DOHH2 (cell line): ENCODE results near the gene FBXO34.
A peak's percentile ranks its signal among the peaks of the same experiment; 100 is the strongest.

Experiments used
- H3F3A ChIP-seq: fragments of 200-600 bp; sonication (generic), shearing (Covaris generic); 2 replicates; pipeline ENCODE4 v1.6.0; 2016; ENCODE audit warnings: antibody characterized with exemption, mild to moderate bottlenecking; ENCODE audit not compliant: control insufficient read depth, insufficient read depth
- H3K27ac ChIP-seq: fragments of 200-600 bp; sonication (generic); 2 replicates; pipeline ENCODE4 v1.5.1; 2014; ENCODE audit warnings: low read depth, mild to moderate bottlenecking, low read length, moderate library complexity
- H3K27me3 ChIP-seq: fragments of 200-600 bp; sonication (generic); 2 replicates; pipeline ENCODE4 v1.6.1; 2014; ENCODE audit warnings: mild to moderate bottlenecking, low read length, mixed read lengths; ENCODE audit not compliant: control insufficient read depth
- H3K36me3 ChIP-seq: fragments of 200-600 bp; sonication (generic); 2 replicates; pipeline ENCODE4 v1.6.1; 2014; ENCODE audit warnings: mild to moderate bottlenecking, low read length, moderate library complexity, mixed read lengths; ENCODE audit not compliant: control insufficient read depth
- H3K4me1 ChIP-seq: fragments of 200-600 bp; sonication (generic); 2 replicates; pipeline ENCODE4 v1.6.1; 2014; ENCODE audit warnings: mild to moderate bottlenecking, low read length, mixed read lengths; ENCODE audit not compliant: control insufficient read depth
- H3K4me2 ChIP-seq: fragments of 200-600 bp; sonication (generic); 2 replicates; pipeline ENCODE4 v1.6.0; 2014; ENCODE audit warnings: mild to moderate bottlenecking, low read length, moderate library complexity
- H3K4me3 ChIP-seq: fragments of 200-600 bp; sonication (generic); 2 replicates; pipeline ENCODE4 v1.5.1; 2014; ENCODE audit warnings: mild to moderate bottlenecking, low read length, mixed read lengths
- H3K79me2 ChIP-seq: fragments of 200-600 bp; sonication (generic); 2 replicates; pipeline ENCODE4 v1.6.1; 2014; ENCODE audit warnings: mild to moderate bottlenecking, low read length, mixed read lengths; ENCODE audit not compliant: control insufficient read depth
- H3K9me2 ChIP-seq: fragments of 200-600 bp; sonication (generic); replicated peaks from 2 replicates; pipeline ENCODE4 v1.6.1; 2014; ENCODE audit warnings: mild to moderate bottlenecking, low read length, mixed read lengths; ENCODE audit not compliant: control insufficient read depth
- H3K9me3 ChIP-seq: fragments of 200-600 bp; sonication (generic); 2 replicates; pipeline ENCODE4 v1.6.1; 2014; ENCODE audit warnings: antibody characterized with exemption, low read length, mixed read lengths; ENCODE audit not compliant: control insufficient read depth, insufficient read depth
- H4K20me1 ChIP-seq: fragments of 200-600 bp; sonication (generic); 2 replicates; pipeline ENCODE4 v1.6.0; 2014; ENCODE audit warnings: low read depth, mild to moderate bottlenecking, antibody characterized with exemption, low read length, moderate library complexity; ENCODE audit not compliant: control insufficient read depth, insufficient read depth
- EZH2phosphoT487 ChIP-seq: fragments of 200-600 bp; sonication (generic); IDR thresholded peaks from 2 replicates; pipeline ENCODE4 v1.6.1; 2017; ENCODE audit warnings: borderline replicate concordance, mild to moderate bottlenecking, antibody characterized with exemption, low read length, moderate library complexity, mixed read lengths
- TF ChIP-seq, protein P1 (sequence below): fragments of 200-600 bp; sonication (generic); IDR thresholded peaks from one replicate; pipeline ENCODE4 v1.5.1; 2014; ENCODE audit warnings: antibody characterized with exemption, mild to moderate bottlenecking, low read depth, low read length; ENCODE audit not compliant: poor library complexity, severe bottlenecking

FBXO34 gene

DNA sequence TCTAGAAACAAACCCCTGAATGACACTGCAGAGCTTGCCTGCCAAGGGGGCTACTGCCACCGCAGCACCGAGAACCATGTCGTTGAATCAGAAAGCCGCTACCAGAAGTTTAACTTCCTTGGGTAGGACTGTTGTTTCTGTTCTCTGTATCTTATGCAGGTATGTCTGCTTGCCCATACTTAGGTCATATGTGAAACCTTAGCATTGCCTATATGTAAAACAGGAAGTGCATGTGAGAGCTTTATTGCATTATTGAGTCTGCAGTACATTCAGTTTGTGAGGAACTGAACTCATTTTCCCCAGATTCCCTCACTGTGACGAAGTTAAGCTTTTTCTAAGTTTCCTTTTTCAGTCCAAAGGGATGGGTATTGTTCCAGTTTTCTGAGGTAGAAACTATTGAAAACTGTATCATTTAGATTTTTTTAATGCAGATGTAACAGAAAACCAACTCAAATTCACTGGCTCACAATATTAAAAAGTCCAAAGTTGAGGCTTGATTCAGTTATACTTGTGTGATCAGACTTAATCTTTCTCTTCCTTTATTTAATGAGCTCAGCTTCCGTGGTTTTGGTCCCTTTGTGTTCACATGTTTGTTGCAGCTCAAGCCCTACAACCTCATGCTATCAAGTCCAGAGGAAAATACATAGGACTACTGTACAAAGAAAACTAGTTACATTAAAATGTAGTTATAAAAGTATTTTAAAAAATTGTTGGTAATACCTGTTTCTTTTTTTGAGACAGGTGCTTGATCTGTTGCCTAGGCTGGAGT lies 6.9 kb downstream of the FBXO34 start:
- peaks cover 6% of the 10 kb centered on the region; the same call in 1 of the 2 replicates for H3K36me3 ChIP-seq
- 0 out of 2 replicates have a peak, but pooled peaks cover 3% of the 10 kb centered on the region for H3F3A ChIP-seq
- no peak for TF ChIP-seq EZH2phosphoT487
- TF ChIP-seq, protein P1, sequence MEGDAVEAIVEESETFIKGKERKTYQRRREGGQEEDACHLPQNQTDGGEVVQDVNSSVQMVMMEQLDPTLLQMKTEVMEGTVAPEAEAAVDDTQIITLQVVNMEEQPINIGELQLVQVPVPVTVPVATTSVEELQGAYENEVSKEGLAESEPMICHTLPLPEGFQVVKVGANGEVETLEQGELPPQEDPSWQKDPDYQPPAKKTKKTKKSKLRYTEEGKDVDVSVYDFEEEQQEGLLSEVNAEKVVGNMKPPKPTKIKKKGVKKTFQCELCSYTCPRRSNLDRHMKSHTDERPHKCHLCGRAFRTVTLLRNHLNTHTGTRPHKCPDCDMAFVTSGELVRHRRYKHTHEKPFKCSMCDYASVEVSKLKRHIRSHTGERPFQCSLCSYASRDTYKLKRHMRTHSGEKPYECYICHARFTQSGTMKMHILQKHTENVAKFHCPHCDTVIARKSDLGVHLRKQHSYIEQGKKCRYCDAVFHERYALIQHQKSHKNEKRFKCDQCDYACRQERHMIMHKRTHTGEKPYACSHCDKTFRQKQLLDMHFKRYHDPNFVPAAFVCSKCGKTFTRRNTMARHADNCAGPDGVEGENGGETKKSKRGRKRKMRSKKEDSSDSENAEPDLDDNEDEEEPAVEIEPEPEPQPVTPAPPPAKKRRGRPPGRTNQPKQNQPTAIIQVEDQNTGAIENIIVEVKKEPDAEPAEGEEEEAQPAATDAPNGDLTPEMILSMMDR, result no peak
- no peaks in the 10 kb centered on the region for H3K9me3 ChIP-seq
- H3K4me1 ChIP-seq, result peaks cover 44% of the 10 kb centered on the region
- peaks cover 97% of the 10 kb centered on the region for H3K79me2 ChIP-seq
- H3K27ac ChIP-seq, result peak overlapping the region; percentile 34
- H3K4me2 ChIP-seq, result peak overlapping the region; percentile 54
- H3K4me3 ChIP-seq, result peak overlapping the region; percentile 39
- no peaks in the 10 kb centered on the region for H3K9me2 ChIP-seq
- no peaks in the 10 kb centered on the region for H3K27me3 ChIP-seq
- peaks cover 6% of the 10 kb centered on the region for H4K20me1 ChIP-seq

GRCh38 chr14:55279384-55279783 lies 8.2 kb downstream of the FBXO34 start:
- peaks cover 35% of the 10 kb centered on the region for H3K4me1 ChIP-seq
- H3K4me3 ChIP-seq, result no peak overlapping the region
- peaks cover 95% of the 10 kb centered on the region for H3K79me2 ChIP-seq
- peaks cover 6% of the 10 kb centered on the region; the same call in 1 of the 2 replicates for H4K20me1 ChIP-seq
- H3F3A ChIP-seq, result 0 out of 2 replicates have a peak, but pooled peaks cover 3% of the 10 kb centered on the region
- H3K9me2 ChIP-seq, result no peaks in the 10 kb centered on the region
- no peak overlapping the region for H3K27ac ChIP-seq
- no peaks in the 10 kb centered on the region for H3K9me3 ChIP-seq
- no peak overlapping the region for H3K4me2 ChIP-seq
- H3K36me3 ChIP-seq, result peaks cover 6% of the 10 kb centered on the region; the same call in 1 of the 2 replicates
- no peaks in the 10 kb centered on the region for H3K27me3 ChIP-seq
- TF ChIP-seq, protein P1, result no peak
- no peak for TF ChIP-seq EZH2phosphoT487

DNA sequence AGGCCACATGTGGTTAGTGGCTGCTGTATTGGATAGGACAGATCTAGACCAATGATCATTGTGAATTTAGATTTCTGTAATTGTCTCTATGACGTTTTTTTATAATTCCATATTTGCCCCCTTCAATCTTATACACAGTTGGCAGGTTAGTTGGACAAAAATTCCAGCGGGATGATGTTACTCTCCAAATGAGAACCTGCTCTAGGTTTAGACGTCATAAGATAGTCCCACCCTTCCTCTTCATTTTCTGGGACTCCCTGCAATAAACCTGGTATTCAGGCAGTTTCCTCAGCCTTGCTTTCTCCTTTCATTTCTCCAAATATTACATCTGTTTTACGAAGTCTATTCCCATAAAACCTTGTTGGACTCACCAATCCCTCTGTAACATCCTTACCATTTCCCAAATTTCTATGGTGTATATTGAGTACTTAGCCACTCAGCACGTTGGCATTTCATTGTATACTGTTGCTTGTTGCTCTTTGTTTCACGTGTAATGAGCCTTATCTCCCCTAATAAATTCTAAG lies 10.2 kb downstream of the FBXO34 start:
- peaks cover 6% of the 10 kb centered on the region; the same call in 1 of the 2 replicates for H3K36me3 ChIP-seq
- no peak overlapping the region for H3K4me2 ChIP-seq
- H3K27ac ChIP-seq, result no peak overlapping the region
- no peak overlapping the region for H3K4me3 ChIP-seq
- H3K4me1 ChIP-seq, result peaks cover 24% of the 10 kb centered on the region
- H3K9me3 ChIP-seq, result no peaks in the 10 kb centered on the region
- 0 out of 2 replicates have a peak, but pooled peaks cover 5% of the 10 kb centered on the region for H3F3A ChIP-seq
- H3K27me3 ChIP-seq, result no peaks in the 10 kb centered on the region
- TF ChIP-seq, protein P1, result no peak
- TF ChIP-seq EZH2phosphoT487, result no peak
- peaks cover 94% of the 10 kb centered on the region for H3K79me2 ChIP-seq
- peaks cover 13% of the 10 kb centered on the region; the same call in 1 of the 2 replicates for H4K20me1 ChIP-seq
- no peaks in the 10 kb centered on the region for H3K9me2 ChIP-seq
